G401 (cell line): ENCODE data around the gene SERPINB8. TPM values are rescaled to one million over a fixed set of nuclear protein-coding genes. Genes with fewer than 3 reads are reported as not detected.

Experiments used
- DNase-seq: peaks from one replicate; pipeline ENCODE4 v3.0.0-alpha.2; 2015; ENCODE audit warnings: low spot score
- in situ Hi-C: cut with HindIII; loops from 2 replicates; pipeline ENCODE4 v1.10.0; 2016; ENCODE audit warnings: low sequenced_read_pairs, mixed read lengths
- total RNA-seq: library from RNA; depleted of rRNA; stranded (reverse); fragments of >200 nt; shearing (Covaris generic); gene quantifications from 2 replicates; pipeline ENCODE4 v1.2.3, GENCODE V29; 2014; rRNA removed

Gene SERPINB8
- total RNA-seq, 1 experiment from 2014 or later: not detected

DNA sequence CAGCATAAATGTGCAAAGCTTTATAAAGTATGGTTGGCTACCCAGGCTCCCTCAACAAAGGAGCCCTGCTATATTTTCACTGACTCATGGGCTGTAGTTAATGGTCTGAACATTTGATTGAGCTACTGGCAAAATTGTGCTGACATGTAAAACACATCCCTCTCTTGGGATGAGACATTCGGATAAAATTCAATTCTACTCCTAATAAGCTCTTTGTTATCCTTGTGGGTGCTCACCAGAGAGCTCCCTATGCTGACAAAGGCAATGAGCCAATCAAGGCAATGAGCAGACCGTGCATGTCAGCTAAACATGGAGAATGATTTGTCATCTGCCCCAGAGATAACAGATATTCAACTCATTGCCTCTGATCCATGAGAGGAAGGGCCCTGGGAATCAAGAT is 27.7 kb downstream of the SERPINB8 start:
- DNase-seq: no peak
- in situ Hi-C loops: no loop called here

DNA sequence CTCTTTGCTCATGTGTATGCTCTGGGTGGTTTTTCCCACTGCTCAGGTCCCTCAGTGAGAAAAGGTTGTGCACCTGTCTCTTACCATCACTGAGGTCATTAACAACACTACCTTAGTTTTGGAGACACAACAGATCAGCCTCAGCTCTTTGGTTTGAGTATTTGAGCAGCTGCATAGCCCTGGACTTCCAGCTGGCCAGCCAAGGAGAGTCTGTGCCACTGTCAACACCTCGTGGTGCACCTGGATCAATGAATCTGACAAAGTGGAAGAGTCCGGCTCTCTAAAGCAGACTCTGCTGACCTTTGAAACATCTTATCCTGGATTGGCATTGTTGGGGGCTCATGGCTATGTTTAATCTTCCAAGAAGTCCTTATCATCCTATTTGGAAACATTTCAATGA is 30.0 kb downstream of the SERPINB8 start:
- no peak for DNase-seq
- in situ Hi-C loops: no loop called here

DNA sequence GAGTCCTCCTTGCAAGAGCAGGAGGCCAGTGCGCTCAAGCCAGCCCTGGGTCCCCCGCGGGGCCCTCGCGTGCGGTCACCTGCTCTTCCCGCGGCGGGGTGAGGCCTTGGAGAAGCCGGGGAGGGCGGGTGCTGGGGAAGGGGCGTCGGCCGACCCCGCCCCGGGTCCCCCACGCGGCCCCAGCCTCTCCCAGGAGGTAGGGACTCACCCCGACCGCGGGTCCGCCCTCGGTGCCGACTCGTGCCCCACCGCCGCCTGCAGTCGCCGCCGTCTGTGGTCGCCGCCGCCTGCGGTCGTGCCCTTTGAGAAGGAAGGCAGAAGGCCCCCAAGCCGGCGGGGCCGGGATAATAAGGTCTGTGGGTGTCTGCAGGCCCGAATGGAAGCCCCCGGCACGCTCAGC is 32.7 kb downstream of the SERPINB8 start:
- DNase-seq: no peak
- in situ Hi-C loops: no loop called here

DNA sequence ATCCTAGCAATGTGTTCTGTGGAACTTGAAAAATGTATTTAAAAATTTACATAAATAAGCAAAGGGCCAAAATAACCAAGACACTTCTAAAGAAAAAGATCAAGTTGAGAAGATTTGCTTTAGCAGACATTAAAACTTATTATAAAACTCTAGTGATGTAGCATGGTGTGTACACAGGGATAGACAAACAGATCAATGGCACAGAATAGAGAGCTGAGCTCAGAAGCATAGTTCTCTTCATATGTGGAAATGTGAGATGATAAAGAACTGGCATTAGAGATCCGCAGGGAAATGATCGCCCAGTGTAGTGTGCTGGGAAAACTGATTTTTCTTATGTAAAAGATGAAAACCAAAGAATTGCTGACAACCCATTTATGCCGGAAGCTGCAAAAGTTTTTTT is 39.4 kb downstream of the SERPINB8 start:
- in situ Hi-C loops: no loop called here
- no peak for DNase-seq

DNA sequence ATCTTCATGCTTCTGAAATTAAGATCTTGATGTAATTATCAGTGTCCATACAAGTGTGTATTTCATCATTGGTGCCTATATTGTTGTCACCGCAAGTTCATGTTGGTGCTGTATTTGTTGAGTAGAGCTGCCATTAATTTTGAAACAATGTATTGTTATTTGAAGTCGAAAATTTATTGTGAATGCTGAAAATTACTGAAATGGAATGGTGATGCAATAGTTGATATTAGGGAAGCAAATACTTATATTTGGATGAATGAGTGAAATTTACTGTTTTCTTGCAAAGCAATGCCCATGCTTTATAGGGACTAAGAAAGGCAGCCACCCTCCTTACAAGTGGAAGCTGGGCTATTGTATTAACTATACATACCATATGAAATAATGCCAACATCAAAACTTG is 41.6 kb downstream of the SERPINB8 start:
- in situ Hi-C loops: no loop called here

DNA sequence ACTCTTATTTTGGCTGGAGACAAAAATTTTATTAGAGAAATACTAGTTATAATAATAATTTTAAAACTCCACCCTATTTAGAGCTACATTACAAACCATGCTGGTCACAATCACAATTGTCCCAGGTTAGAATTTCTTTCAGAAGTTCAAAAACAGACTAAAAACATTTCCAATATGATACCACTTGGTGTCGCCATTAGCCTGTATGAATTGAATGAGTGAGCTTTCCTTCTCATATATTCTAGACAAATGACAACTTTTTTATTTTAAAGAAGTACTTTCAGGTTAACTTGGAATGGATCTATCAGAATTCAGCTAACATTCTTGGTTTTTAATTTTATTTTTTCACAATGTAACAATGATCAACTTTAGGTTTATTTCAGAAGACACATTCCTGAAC is 48.0 kb downstream of the SERPINB8 start:
- in situ Hi-C loops: no loop called here
- DNase-seq: peak; percentile 29

More for the DNA sequence above, 41.6 kb downstream of the SERPINB8 start:
- no peak for DNase-seq

DNA sequence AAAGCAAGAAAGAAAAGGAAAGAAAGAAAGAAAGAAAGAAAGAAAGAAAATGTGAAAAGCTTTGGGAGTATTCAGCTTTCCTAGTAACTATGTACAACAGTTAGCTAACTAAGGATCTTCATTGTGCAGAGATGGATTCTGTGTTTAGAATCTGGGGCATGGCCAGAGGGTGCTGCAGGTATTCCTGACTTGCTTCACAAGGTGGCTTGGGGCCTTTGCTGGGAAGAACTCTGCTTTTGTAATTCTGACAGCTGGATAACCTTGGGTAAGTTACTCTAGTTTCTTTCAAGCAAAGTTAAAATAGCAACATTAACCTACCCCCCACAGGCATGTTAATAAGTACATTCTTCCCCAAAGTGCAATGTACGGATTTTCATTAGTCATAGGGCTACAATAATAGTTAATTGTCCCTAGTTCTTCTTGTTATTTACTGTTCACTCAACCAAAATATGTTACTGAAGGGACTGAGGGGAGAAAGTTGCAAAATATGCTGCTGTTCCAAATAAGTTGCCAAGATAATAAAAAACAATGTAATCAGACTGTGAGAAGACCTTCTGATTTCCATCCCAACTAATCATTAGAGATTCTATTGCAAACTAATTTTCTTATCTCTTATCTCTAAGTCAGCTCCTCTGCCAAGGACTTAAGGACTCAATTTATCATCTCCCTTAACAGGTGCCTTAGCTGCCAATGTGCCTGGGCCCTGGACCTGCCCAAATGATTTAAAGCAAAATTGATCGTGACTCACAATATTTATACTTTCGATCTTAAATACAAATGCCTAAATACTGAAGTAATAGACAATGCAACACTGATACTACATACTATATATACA is 50.3 kb downstream of the SERPINB8 start:
- no peak for DNase-seq
- in situ Hi-C loops: no loop called here

DNA sequence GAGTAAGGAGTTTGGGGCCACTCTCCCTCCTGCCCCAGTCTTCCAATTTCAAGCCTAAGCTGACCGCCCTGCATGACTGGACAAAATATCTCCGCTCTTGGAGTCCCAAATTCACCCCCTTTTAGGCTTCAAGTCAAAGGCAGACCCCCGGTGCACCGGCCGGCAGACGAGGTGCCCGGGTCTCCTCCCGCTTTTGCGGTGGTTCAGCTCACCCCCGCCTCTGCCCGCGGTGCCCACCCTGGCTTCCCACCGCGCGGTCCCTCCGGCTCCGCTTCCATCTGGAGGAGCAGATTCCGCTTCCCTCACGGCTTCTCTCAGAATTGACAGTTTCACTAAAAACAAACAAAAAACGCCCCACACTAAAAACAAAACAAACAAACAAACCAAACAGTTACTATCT is 56.5 kb downstream of the SERPINB8 start:
- no peak for DNase-seq
- in situ Hi-C loops: no loop called here

DNA sequence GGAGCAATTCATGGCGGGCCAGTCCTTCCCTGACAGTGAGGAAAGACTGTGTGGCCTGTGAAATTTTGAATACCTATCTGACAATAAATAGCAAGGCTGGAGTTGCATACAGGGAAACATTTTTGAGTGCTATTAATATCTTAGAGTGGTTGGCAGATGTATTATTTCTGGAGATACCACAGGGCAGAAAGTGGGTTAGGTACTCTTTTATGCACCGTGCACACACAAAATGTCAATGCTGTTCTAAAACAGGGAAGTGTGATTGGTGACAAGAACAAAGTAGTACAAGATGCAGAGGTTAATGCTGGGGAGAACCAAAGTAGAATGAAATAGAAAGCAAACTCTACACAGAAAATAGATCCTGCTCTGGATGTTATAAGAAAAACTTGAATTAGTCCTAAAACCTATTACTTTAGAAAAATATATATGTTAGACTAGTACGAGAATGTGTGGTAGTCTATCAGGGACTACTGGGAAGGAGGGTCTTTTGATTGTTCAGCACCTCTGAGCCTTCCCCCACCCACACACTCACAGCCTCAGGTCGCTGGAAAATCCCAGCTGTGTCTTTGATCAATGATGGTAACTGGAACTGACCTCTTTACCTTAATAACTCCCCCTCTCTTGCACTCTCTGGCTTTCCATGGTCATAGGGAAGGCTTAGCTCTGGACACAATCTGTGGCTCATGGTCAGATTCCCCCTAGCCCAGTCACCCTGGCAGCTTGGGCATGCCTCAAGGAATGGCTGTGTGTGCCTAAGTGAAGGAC is 58.2 kb downstream of the SERPINB8 start:
- in situ Hi-C loops: no loop called here
- no peak for DNase-seq

DNA sequence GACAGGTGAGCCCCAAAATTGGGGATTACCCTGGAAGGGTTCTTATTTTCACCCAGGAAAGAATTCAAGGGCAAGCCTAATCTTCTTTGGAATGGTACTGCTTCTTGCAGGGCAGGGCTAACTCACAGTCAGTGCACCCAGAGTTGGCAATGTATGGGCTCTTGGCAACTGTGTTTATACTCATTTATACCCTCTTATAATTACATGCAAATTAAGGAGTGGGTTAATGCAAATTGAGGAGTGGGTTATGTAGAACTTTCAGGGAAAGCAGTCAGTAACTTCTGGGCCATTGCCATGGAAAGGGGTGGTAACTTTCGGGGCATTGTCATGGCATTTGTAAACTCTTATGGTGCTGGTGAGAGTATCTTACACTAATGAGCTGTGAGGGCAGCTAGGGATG is 59.2 kb downstream of the SERPINB8 start:
- no peak for DNase-seq
- in situ Hi-C loops: no loop called here

DNA sequence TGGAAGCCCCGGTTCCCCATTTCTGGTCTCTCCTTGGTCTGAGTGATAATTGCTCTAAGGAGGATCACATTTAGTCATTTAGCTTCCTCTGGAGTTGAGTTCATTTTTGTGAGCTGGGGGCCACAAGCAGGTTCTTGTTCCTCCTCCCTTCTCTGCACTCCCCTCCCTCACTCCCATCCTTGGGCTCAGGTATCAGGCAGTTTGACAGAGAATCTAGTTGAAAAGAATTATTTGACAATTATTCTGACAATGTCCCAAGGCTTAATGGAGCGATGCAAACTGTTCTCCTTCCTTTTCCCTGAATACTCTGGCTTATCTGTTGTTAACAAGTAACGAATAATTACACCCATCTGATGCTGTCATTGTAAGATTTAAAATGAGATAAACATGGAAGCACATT is 61.5 kb downstream of the SERPINB8 start:
- no peak for DNase-seq
- in situ Hi-C loops: no loop called here

DNA sequence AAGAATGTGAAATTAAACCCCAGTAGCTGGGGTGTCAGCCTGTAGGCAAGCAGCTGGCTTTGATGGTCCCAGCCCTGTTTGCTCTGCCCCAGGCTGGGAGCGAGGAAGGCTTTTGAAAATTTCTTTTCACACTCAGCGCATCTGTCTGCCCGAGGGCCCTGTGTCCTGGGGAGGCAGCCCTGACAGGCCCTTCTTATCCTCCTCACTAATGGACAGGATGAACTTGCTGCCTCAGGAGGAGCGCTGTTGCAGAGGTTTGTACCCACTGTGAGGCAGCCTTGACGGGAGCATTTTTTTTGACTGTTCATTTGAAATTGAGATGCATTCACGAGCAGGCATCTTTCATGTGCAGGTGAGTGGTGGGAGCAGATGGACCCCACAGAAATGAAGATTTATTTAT is 62.4 kb downstream of the SERPINB8 start:
- in situ Hi-C loops: no loop called here
- no peak for DNase-seq

DNA sequence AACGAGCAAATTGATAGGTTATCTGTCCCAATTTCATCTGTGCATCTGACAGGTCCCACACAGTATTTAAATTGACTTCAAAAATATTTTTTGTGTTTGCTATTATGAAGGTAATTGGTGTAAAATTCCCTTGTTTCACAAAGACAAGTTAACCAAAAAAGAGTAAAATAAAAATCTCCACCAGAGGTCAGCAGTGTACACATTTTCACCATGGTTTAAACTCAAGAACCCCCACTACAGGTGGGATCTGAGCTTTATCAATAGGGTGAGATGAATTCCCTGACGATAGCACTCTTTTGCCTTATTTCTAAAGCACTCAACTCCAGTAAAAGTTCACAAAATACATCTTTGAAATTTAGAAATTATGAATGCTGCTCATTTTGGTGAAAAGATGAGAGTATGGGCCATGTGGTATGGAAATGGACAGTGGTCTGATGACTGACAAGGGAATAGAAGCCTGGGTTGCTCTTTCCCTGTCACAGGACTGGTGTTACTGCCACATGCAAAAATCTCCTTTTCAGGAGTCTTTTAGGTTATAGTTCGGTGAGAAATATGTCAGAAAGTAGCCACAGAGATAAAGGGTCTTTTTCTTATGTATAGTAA is 68.0 kb downstream of the SERPINB8 start:
- in situ Hi-C loops: no loop called here
- peak; percentile 51 for DNase-seq

Other genes with a start within 250 kb of the SERPINB8 start
- gene SERPINB7, start 194.7 kb upstream of the SERPINB8 start, total RNA-seq: not detected in 2 replicates
- gene SERPINB2, start 82.4 kb upstream of the SERPINB8 start, total RNA-seq: not detected in 2 replicates
- not detected in 2 replicates for gene SERPINB10, start 62.1 kb upstream of the SERPINB8 start, total RNA-seq
- not detected in 2 replicates for gene HMSD, start 20.8 kb upstream of the SERPINB8 start, total RNA-seq
- not detected in 2 replicates for gene LINC00305, start 179.0 kb downstream of the SERPINB8 start, total RNA-seq